NK-92 treated with Interleukin-12 subunit alpha and Interleukin-12 subunit beta, amount 100 ng/mL, for 24 hours (cell line): Measurements from ENCODE around the gene ZDHHC4.
"Not testable (repeated sequence)": the region's sequence is repeated elsewhere in the genome, so short reads cannot be mapped to it uniquely, and the experiment has no call there.

Experiments
- DNase-seq: peaks from one replicate; lab custom pipeline; 2025; lab: John Stamatoyannopoulos, UW

ZDHHC4 gene

GRCh38 chr7:6607651-6608051 is 30.4 kb downstream of the ZDHHC4 start:
- DNase-seq: no peak

- no peak for DNase-seq
These were observed 30.8 kb downstream of the ZDHHC4 start for GRCh38 chr7:6608081-6608480.

- DNase-seq: no peak
These were observed 31.5 kb downstream of the ZDHHC4 start for GRCh38 chr7:6608794-6609193.

GRCh38 chr7:6612819-6613218 is 35.6 kb downstream of the ZDHHC4 start:
- no peak for DNase-seq

GRCh38 chr7:6613706-6614105 is 36.5 kb downstream of the ZDHHC4 start:
- no peak for DNase-seq

GRCh38 chr7:6614953-6615722 is 37.9 kb downstream of the ZDHHC4 start, which contains the start of gene ZNF853:
TSS of gene ZNF853 (plus strand) at chr7:6615610. CDS start at chr7:6616175, 565 bp downstream.
- DNase-seq: no peak

GRCh38 chr7:6615723-6616555 is 38.7 kb downstream of the ZDHHC4 start:
- no peak for DNase-seq

GRCh38 chr7:6616854-6617643 is 39.8 kb downstream of the ZDHHC4 start:
- no peak for DNase-seq

GRCh38 chr7:6618621-6619020 is 41.4 kb downstream of the ZDHHC4 start:
- no peak for DNase-seq

- DNase-seq: no peak
These were observed 42.7 kb downstream of the ZDHHC4 start for GRCh38 chr7:6619961-6620360.

GRCh38 chr7:6621195-6622133 is 44.2 kb downstream of the ZDHHC4 start:
- DNase-seq: no peak

- DNase-seq: no peak
These were observed 45.0 kb downstream of the ZDHHC4 start for GRCh38 chr7:6622134-6622710.

- DNase-seq: peak; percentile 36
These were observed 46.5 kb downstream of the ZDHHC4 start for GRCh38 chr7:6623589-6624245.

- no peak for DNase-seq
These were observed 47.0 kb downstream of the ZDHHC4 start for GRCh38 chr7:6624246-6624611.

- no peak for DNase-seq
These were observed 50.8 kb downstream of the ZDHHC4 start for GRCh38 chr7:6628045-6628444.

GRCh38 chr7:6630007-6630849 is 53.0 kb downstream of the ZDHHC4 start:
- no peak for DNase-seq

- DNase-seq: no peak
These were observed 54.4 kb downstream of the ZDHHC4 start for GRCh38 chr7:6631605-6632004.

- no peak for DNase-seq
These were observed 56.8 kb downstream of the ZDHHC4 start for GRCh38 chr7:6634021-6634420.

GRCh38 chr7:6634971-6635370 is 57.7 kb downstream of the ZDHHC4 start:
- not testable (repeated sequence) for DNase-seq
